Subcutaneous abdominal adipose tissue (tissue), 5 donors: Measurements from ENCODE around the gene TCIRG1.

Experiments used
- H3K27ac ChIP-seq: one replicate; pipeline ENCODE4 v1.7.0; 2013; ENCODE audit warnings: low read depth, mild to moderate bottlenecking, inconsistent platforms, low read length, moderate library complexity
- H3K27me3 ChIP-seq, 5 donors: one replicate each; pipeline ENCODE4 v1.7.0; 2013; ENCODE audit warnings: low read length in 5 of 5, inconsistent platforms in 1 of 5; ENCODE audit not compliant: control insufficient read depth in 5 of 5, insufficient read depth in 4 of 5
- H3K36me3 ChIP-seq, 5 donors: one replicate each; pipeline ENCODE4 v1.7.0; 2013; ENCODE audit warnings: low read length in 5 of 5; ENCODE audit not compliant: control insufficient read depth in 5 of 5, insufficient read depth in 5 of 5
- H3K4me1 ChIP-seq, 5 donors: one replicate each; pipeline ENCODE4 v1.7.0; 2013; ENCODE audit warnings: low read length in 5 of 5, mild to moderate bottlenecking in 3 of 5, moderate library complexity in 1 of 5; ENCODE audit not compliant: control insufficient read depth in 5 of 5, insufficient read depth in 5 of 5
- H3K4me3 ChIP-seq, 5 donors: one replicate each; pipeline ENCODE4 v1.7.0; 2013; ENCODE audit warnings: low read length in 5 of 5, low read depth in 1 of 5
- H3K9ac ChIP-seq, 5 donors: one replicate each; pipeline ENCODE4 v1.7.0; 2013; ENCODE audit warnings: low read length in 5 of 5, mild to moderate bottlenecking in 4 of 5, moderate library complexity in 3 of 5
- H3K9me3 ChIP-seq, 5 donors: one replicate each; pipeline ENCODE4 v1.7.0; 2013; ENCODE audit warnings: low read length in 5 of 5; ENCODE audit not compliant: control insufficient read depth in 5 of 5
- donor health status: healthy.
- donor health status: healthy.
- donor health status: healthy.
- donor health status: healthy.
- donor health status: healthy.

The TCIRG1 gene

GRCh38 chr11:68036717-68037239 lies 2.0 kb upstream of the TCIRG1 start:
- Histone ChIP-seq H3K9me3 (no peaks in the 10 kb centered on the region), H3K9ac (peak overlapping the region in 4 of 5 donors; percentile 24 to 92 (median 70)), H3K36me3 (peaks cover 0 to 38% (median 18%) of the 10 kb centered on the region in 5 donors), H3K4me1 (peaks cover 4 to 79% (median 71%) of the 10 kb centered on the region in 5 donors), H3K27me3 (no peaks in the 10 kb centered on the region), H3K4me3 (peak overlapping the region in 1 of 5 donors; percentile 19), H3K27ac (peak overlapping the region; percentile 83)

GRCh38 chr11:68037411-68038225 lies 1.2 kb upstream of the TCIRG1 start:
- Histone ChIP-seq H3K9ac (peak overlapping the region in 4 of 5 donors; percentile 24 to 92 (median 72)), H3K36me3 (peaks cover 0 to 37% (median 17%) of the 10 kb centered on the region in 5 donors), H3K4me1 (peaks cover 3 to 72% (median 63%) of the 10 kb centered on the region in 5 donors)

GRCh38 chr11:68038226-68038717 lies 553 bp upstream of the TCIRG1 start:
- Histone ChIP-seq H3K27me3 (no peaks in the 10 kb centered on the region), H3K36me3 (peaks cover 0 to 38% (median 15%) of the 10 kb centered on the region in 5 donors), H3K4me1 (peaks cover 3 to 70% (median 62%) of the 10 kb centered on the region in 5 donors), H3K9ac (peak overlapping the region; percentile 63 to 92 (median 80)), H3K4me3 (peak overlapping the region in 4 of 5 donors; percentile 72 to 85 (median 79)), H3K27ac (peak overlapping the region; percentile 83), H3K9me3 (no peaks in the 10 kb centered on the region)

More at GRCh38 chr11:68037411-68038225, 1.2 kb upstream of the TCIRG1 start:
- Histone ChIP-seq H3K27ac (peak overlapping the region; percentile 83), H3K4me3 (peak overlapping the region in 2 of 5 donors; percentile 19 to 85), H3K9me3 (no peaks in the 10 kb centered on the region), H3K27me3 (no peaks in the 10 kb centered on the region)

GRCh38 chr11:68039526-68040086 lies 781 bp downstream of the TCIRG1 start:
- Histone ChIP-seq H3K27ac (peak overlapping the region; percentile 83), H3K4me3 (peak overlapping the region; percentile 72 to 85 (median 82)), H3K9me3 (no peaks in the 10 kb centered on the region), H3K9ac (peak overlapping the region; percentile 56 to 92 (median 78)), H3K36me3 (peaks cover 0 to 43% (median 20%) of the 10 kb centered on the region in 5 donors), H3K4me1 (peaks cover 0 to 64% (median 58%) of the 10 kb centered on the region in 5 donors), H3K27me3 (no peaks in the 10 kb centered on the region)

GRCh38 chr11:68040101-68040956 lies 1.5 kb downstream of the TCIRG1 start:
- H3K27me3 ChIP-seq = no peaks in the 10 kb centered on the region
- peaks cover 0 to 45% (median 27%) of the 10 kb centered on the region in 5 donors for H3K36me3 ChIP-seq
- peak overlapping the region; percentile 83 for H3K27ac ChIP-seq
- H3K9ac ChIP-seq = peak overlapping the region; percentile 56 to 80 (median 76)
- H3K4me3 ChIP-seq = peak overlapping the region; percentile 26 to 85 (median 76)
- H3K9me3 ChIP-seq = no peaks in the 10 kb centered on the region
- peaks cover 0 to 64% (median 58%) of the 10 kb centered on the region in 5 donors for H3K4me1 ChIP-seq

GRCh38 chr11:68040957-68041591 lies 2.2 kb downstream of the TCIRG1 start:
- peaks cover 0 to 62% (median 56%) of the 10 kb centered on the region in 5 donors for H3K4me1 ChIP-seq
- no peaks in the 10 kb centered on the region for H3K9me3 ChIP-seq
- H3K9ac ChIP-seq = peak overlapping the region in 4 of 5 donors; percentile 73 to 80 (median 76)
- peak overlapping the region in 4 of 5 donors; percentile 26 to 85 (median 79) for H3K4me3 ChIP-seq
- H3K27ac ChIP-seq = peak overlapping the region; percentile 83
- no peaks in the 10 kb centered on the region for H3K27me3 ChIP-seq
- peaks cover 0 to 46% (median 32%) of the 10 kb centered on the region in 5 donors for H3K36me3 ChIP-seq

GRCh38 chr11:68041617-68042218 lies 2.9 kb downstream of the TCIRG1 start:
- Histone ChIP-seq H3K9ac (no peak overlapping the region), H3K27me3 (no peaks in the 10 kb centered on the region), H3K9me3 (no peaks in the 10 kb centered on the region), H3K4me1 (peaks cover 0 to 56% (median 49%) of the 10 kb centered on the region in 5 donors), H3K36me3 (peaks cover 0 to 46% (median 37%) of the 10 kb centered on the region in 5 donors), H3K4me3 (no peak overlapping the region), H3K27ac (peak overlapping the region; percentile 83)

GRCh38 chr11:68042219-68043028 lies 3.6 kb downstream of the TCIRG1 start:
- H3K27ac ChIP-seq = peak overlapping the region; percentile 41
- no peaks in the 10 kb centered on the region for H3K27me3 ChIP-seq
- peaks cover 0 to 49% (median 42%) of the 10 kb centered on the region in 5 donors for H3K4me1 ChIP-seq
- no peak overlapping the region for H3K4me3 ChIP-seq
- peak overlapping the region in 1 of 5 donors; percentile 14 for H3K9ac ChIP-seq
- peaks cover 0 to 48% (median 38%) of the 10 kb centered on the region in 5 donors for H3K36me3 ChIP-seq
- H3K9me3 ChIP-seq = no peaks in the 10 kb centered on the region
